Amniotic stem cell (primary cell): ENCODE measurements around the gene MRPL34.

Experiments used
- DNase-seq: peaks from one replicate; lab custom pipeline; 2025; lab: John Stamatoyannopoulos, UW

MRPL34 gene

GRCh38 chr19:17341845-17342244, 36.2 kb downstream of the MRPL34 start:
- no peak for DNase-seq

- DNase-seq = no peak
Measured at GRCh38 chr19:17346109-17346671, 40.5 kb downstream of the MRPL34 start.

GRCh38 chr19:17347361-17347760, 41.7 kb downstream of the MRPL34 start:
- DNase-seq = no peak

GRCh38 chr19:17347877-17348276, 42.2 kb downstream of the MRPL34 start:
- no peak for DNase-seq

GRCh38 chr19:17348700-17349099, 43.0 kb downstream of the MRPL34 start:
- DNase-seq = no peak

GRCh38 chr19:17351815-17352435, 46.3 kb downstream of the MRPL34 start:
- no peak for DNase-seq

- no peak for DNase-seq
Measured at GRCh38 chr19:17352608-17353280, 47.1 kb downstream of the MRPL34 start.

GRCh38 chr19:17353386-17353785, 47.7 kb downstream of the MRPL34 start:
- DNase-seq = no peak
